Astrocyte of the spinal cord (primary cell): ENCODE measurements around the gene MOAP1.
A peak's percentile ranks its signal among the peaks of the same experiment; 100 is the strongest.
"Not testable (repeated sequence)": the region's sequence is repeated elsewhere in the genome, so short reads cannot be mapped to it uniquely, and the experiment has no call there.

Experiments
- DNase-seq: peaks from one replicate; pipeline ENCODE4 v3.0.0; 2011; ENCODE audit warnings: low read depth, low spot score
- H3K4me3 ChIP-seq: 2 replicates; pipeline ENCODE4 v1.5.1; 2011; ENCODE audit warnings: low read depth, mild to moderate bottlenecking, low read length, moderate library complexity
- CTCF ChIP-seq: IDR thresholded peaks from 2 replicates; pipeline ENCODE4 v1.5.1; 2012; ENCODE audit warnings: low read depth, mild to moderate bottlenecking, low read length, inconsistent platforms
- in situ Hi-C: cut with HindIII; loops from 2 replicates; pipeline ENCODE4 v1.10.0; 2017; ENCODE audit warnings: low sequenced_read_pairs

MOAP1 gene

GRCh38 chr14:93184391-93185348, at the start of gene MOAP1, which contains the start of gene LYSET:
TSS of gene MOAP1 (minus strand) at chr14:93184897. CDS start at chr14:93184242, 655 bp downstream.
TSS of gene LYSET (plus strand) at chr14:93185317. CDS start at chr14:93185406, 89 bp downstream.
- peak within 1 kb of the TSS; percentile 84 for H3K4me3 ChIP-seq
- DNase-seq = peak; percentile 86
- in situ Hi-C loops = no loop called here
- peak; percentile 8 for TF ChIP-seq CTCF

GRCh38 chr14:93233078-93233477, 48.4 kb upstream of the MOAP1 start:
- H3K4me3 ChIP-seq, DNase-seq, in situ Hi-C loops: not testable (repeated sequence)

- H3K4me3 ChIP-seq = peak overlapping the region; percentile 56
- DNase-seq = no peak
- in situ Hi-C loops = no loop called here
- TF ChIP-seq CTCF = no peak
These were observed 47.5 kb upstream of the MOAP1 start for GRCh38 chr14:93232159-93232558.

- peak; percentile 59 for DNase-seq
- peak overlapping the region; percentile 56 for H3K4me3 ChIP-seq
- TF ChIP-seq CTCF = no peak
- in situ Hi-C loops = no loop called here
These were observed 46.7 kb upstream of the MOAP1 start for GRCh38 chr14:93231129-93231979.

GRCh38 chr14:93230539-93230938, 45.8 kb upstream of the MOAP1 start:
- TF ChIP-seq CTCF = no peak
- DNase-seq = no peak
- in situ Hi-C loops = no loop called here
- H3K4me3 ChIP-seq = no peak overlapping the region

GRCh38 chr14:93228550-93228949, 43.9 kb upstream of the MOAP1 start:
- in situ Hi-C loops = no loop called here

More at GRCh38 chr14:93228550-93228949, 43.9 kb upstream of the MOAP1 start:
- no peak for TF ChIP-seq CTCF
- no peak overlapping the region for H3K4me3 ChIP-seq
- no peak for DNase-seq
